GM11168 (cell line): ENCODE data around the gene METTL14.

ENCODE experiments used
- in situ Hi-C: fragments of 300-500 bp; cut with MboI; formaldehyde crosslinking; loops from one replicate; pipeline ENCODE4 v1.12.0; 2022; ENCODE audit warnings: low sequenced_read_pairs; ENCODE audit not compliant: unreplicated experiment

Gene METTL14

DNA sequence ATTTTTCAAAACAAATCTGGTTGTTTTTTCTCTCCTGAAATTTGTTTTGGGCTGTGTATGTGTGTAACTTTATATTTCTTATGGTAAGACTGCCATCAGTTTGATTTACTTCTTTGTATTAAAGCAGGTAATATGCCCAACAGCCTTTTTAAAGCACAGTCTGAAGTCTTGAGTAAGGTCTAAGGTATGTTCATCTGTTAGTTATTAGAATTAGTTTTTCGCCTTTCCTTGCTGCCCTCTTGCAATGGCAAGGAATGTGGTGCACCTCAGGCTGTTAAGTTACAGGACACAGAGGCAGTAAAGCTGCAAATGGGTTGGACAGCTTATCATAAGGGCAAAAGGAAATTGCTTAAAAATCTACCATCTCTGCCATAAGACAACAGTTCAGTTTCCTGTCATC, 71.8 kb downstream of the METTL14 start:
- in situ Hi-C loops: no loop called here

DNA sequence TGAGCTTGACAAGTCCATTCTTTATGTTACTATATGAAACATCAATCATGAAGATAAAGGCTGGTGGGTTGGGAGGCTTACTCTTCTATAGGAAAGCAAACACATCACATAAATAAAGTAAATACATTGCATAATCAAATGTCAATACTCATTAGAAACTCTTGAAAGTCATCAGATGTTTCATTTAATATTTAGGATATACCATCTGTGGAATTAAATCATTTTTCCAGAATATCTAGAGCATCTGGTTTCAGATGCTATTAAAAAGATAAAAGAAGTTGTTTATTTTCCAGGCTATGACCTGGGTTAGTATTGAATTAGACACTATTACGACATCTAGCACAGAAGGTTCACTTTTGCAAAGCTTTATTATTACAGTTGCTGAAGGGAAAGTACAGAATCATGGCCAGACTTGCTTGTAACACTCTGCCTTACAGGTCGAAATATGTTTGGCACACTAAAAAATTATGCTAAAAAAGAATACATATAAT, 72.6 kb downstream of the METTL14 start:
- in situ Hi-C loops: no loop called here

DNA sequence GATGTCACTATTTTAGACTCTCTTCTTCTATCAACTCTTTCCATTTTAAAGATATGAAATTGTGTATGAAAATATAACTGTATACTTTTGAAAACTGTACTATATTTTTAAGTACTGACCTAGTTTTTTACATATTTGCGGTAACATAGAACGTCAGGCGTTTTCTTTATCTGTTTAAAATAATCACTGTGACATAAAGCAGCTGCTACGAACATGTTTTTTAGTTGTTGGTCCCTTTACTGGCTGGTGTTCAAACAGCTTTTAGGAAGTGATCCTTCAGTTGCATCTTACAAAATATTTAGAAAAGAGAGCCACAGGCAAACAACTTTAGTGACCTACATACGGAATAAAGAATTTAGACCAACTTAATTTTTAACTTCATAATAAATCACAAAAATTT, 73.1 kb downstream of the METTL14 start:
- in situ Hi-C loops: no loop called here

DNA sequence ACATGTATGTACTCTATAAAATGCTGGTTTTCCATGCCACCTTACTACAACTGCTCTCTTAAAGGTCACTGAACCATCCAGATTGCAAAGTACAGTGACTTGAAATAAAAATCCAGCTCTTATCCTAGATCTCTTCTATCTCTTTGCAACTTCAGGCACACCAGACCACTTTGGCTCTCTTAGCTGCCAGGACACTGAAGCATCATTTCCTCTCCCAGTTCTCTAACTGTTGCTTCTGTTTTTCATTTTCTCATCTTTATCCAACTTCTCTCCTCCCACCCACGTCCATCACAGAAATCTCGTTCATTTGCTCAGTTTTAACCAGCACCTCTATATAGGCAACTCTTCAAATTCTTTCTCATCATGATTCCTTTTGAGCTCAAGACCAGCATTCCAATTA, 74.3 kb downstream of the METTL14 start:
- in situ Hi-C loops: no loop called here

DNA sequence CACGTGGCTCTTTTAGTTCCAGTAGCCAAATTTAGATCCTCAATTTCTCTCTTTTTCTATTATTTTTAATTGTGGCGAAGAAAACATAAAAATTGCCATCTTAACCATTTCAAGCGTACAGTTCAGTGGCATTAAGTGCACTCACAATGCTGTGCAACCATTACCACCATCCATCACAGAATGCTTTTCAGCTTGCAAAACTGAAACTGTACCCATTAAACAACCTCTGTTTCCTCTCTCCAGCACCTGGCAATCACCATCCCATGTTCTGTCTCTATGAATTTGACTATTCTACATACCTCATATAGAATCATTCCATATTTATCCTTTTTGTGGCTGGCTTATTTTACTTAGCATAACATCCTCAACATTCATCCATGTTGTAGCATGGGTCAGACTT, 74.9 kb downstream of the METTL14 start:
- in situ Hi-C loops: no loop called here

DNA sequence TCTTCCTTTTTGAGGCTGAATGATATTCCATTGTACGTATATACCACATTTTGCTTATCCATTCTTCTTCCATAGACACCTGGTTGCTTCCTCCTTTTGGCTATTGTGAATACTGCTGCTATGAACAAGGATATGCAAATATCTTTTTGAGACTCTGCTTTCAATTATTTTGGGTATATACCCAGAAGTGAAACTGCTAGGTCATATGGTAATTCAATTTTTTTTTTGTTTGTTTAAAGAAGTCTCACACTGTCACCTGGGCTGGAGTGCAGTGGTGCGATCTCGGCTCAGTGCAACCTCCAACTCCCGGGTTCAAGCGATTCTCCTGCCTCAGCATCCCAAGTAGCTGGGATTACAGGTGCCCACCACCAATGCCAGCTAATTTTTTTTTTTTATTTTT, 75.3 kb downstream of the METTL14 start:
- in situ Hi-C loops: no loop called here

DNA sequence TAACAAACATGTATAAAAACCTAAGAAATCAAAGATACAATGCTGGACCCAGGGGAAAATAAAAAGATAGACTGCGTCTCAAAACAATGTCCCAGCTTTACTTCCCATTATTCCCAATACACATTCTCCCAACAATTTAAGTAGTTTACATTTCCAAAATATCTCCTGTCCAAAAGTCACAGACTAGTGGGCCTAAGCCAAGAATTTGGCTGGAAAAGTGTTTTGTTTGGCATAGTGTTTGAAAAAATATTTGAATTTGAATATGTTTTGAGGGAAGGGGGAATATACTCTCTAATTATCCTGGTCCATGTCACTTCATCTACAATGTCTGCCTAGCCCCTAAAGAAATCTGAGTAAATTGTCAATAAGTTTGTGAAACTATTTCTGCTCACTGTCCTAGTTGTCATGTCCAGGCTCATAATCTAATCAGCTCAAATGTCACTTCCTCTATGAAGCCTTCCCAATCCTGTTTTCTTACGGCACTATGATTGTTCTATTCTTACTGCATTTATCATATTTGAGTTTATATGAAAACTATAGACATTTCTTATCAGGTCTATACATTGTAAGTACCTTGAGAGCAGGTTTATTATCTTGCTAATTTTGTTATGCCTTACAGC, 76.3 kb downstream of the METTL14 start:
- in situ Hi-C loops: no loop called here

DNA sequence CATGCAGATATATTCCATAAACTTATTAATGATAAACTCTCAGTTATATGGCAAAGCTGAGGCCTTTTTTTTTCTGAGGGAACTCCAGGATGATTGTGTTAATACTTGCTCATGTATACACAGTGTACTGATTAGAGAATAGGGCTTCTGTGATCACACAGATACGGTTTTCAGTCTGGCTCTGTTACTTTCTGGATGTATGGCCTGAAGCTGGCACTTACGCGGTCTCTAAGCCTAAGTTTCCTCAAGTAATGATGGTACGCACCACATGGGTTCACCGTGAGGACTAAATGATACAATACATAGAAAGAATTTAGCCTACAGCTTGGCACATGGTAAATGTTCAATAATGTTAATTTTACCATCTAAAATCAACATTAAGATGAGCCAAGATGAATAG, 77.0 kb downstream of the METTL14 start:
- in situ Hi-C loops: no loop called here

DNA sequence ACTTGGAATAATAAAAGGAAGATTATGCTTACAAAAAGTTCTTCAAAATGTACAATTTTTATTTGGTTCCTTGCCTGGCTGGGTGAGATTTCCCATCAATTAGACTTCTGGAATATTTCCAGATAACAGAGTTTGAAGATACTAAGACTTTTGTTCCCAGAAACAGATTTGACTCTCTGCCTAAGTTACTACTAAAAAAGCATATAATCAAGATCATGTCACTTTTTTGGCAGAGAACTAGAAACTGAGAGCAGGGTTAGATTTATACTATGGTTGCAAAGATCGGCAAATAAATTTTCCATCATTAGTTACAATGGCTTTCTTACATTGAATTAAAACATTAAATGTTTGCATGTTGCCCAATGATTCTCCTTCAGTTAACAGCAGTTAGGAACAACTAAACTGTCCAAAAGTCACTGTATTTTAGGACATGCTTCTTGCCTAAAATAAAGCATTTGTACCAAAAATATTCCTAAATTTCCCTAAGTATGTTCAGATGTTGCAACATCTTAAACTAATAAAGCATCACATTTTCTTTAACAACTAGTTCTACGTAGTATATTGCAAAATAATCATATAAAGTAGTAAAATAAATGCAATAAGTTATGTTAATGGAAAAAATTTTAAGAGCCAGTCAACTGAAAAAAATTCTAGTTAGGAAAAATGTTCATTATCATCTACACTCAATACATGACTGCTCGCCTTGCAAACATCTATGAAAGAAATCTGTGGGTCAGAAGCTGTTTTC, 77.7 kb downstream of the METTL14 start:
- in situ Hi-C loops: no loop called here
